RWPE2 (cell line): ENCODE measurements around the gene NEU2.
"Not testable (repeated sequence)": the region's sequence is repeated elsewhere in the genome, so short reads cannot be mapped to it uniquely, and the experiment has no call there.

Experiments used
- ATAC-seq: fragments of 200-7000 bp; cut with Tn5 transposase; 3 replicates; pipeline ENCODE4 v1.9.1; 2021; ENCODE audit warnings: low read depth
- DNase-seq: peaks from one replicate; pipeline ENCODE4 v3.0.0-alpha.2; 2020; ENCODE audit warnings: low spot score
- H3K27ac ChIP-seq: fragments of 450-650 bp; 2 replicates; pipeline ENCODE4 v1.5.1; 2017; ENCODE audit warnings: mild to moderate bottlenecking; ENCODE audit not compliant: poor library complexity, severe bottlenecking
- H3K27me3 ChIP-seq: fragments of 250-450 bp; sonication (Bioruptor Pico); 2 replicates; pipeline ENCODE4 v1.5.1; 2021; ENCODE audit warnings: mild to moderate bottlenecking, moderate library complexity; ENCODE audit not compliant: insufficient read depth, poor library complexity, severe bottlenecking
- H3K36me3 ChIP-seq: fragments of 250-450 bp; sonication (Bioruptor Pico); 2 replicates; pipeline ENCODE4 v1.5.1; 2020; ENCODE audit warnings: low read depth, mild to moderate bottlenecking, moderate library complexity
- H3K4me1 ChIP-seq: fragments of 250-450 bp; sonication (Bioruptor Pico); 2 replicates; pipeline ENCODE4 v1.5.1; 2021; ENCODE audit warnings: mild to moderate bottlenecking, moderate library complexity; ENCODE audit not compliant: insufficient read depth, poor library complexity, severe bottlenecking
- H3K4me3 ChIP-seq: fragments of 250-450 bp; sonication (Bioruptor Pico); 2 replicates; pipeline ENCODE4 v1.5.1; 2021; ENCODE audit warnings: mild to moderate bottlenecking, moderate library complexity; ENCODE audit not compliant: severe bottlenecking
- H3K9me3 ChIP-seq: fragments of 250-450 bp; sonication (Bioruptor Pico); 2 replicates; pipeline ENCODE4 v1.5.1; 2021; ENCODE audit warnings: mild to moderate bottlenecking, moderate library complexity; ENCODE audit not compliant: severe bottlenecking
- CTCF ChIP-seq: fragments of 450-650 bp; IDR thresholded peaks from one replicate; pipeline ENCODE4 v1.5.1; 2017; ENCODE audit warnings: mild to moderate bottlenecking, moderate library complexity; ENCODE audit not compliant: poor library complexity, severe bottlenecking

The NEU2 gene

GRCh38 chr2:233049194-233049761 is 16.8 kb downstream of the NEU2 start:
- no peaks in the 10 kb centered on the region for H3K27me3 ChIP-seq
- DNase-seq (no peak), ATAC-seq (peak; percentile 66)
- no peak overlapping the region for H3K27ac ChIP-seq
- peaks cover 9% of the 10 kb centered on the region for H3K4me1 ChIP-seq
- no peak overlapping the region for H3K4me3 ChIP-seq
- no peaks in the 10 kb centered on the region for H3K36me3 ChIP-seq
- no peak for TF ChIP-seq CTCF
- H3K9me3 ChIP-seq, result no peaks in the 10 kb centered on the region

DNA sequence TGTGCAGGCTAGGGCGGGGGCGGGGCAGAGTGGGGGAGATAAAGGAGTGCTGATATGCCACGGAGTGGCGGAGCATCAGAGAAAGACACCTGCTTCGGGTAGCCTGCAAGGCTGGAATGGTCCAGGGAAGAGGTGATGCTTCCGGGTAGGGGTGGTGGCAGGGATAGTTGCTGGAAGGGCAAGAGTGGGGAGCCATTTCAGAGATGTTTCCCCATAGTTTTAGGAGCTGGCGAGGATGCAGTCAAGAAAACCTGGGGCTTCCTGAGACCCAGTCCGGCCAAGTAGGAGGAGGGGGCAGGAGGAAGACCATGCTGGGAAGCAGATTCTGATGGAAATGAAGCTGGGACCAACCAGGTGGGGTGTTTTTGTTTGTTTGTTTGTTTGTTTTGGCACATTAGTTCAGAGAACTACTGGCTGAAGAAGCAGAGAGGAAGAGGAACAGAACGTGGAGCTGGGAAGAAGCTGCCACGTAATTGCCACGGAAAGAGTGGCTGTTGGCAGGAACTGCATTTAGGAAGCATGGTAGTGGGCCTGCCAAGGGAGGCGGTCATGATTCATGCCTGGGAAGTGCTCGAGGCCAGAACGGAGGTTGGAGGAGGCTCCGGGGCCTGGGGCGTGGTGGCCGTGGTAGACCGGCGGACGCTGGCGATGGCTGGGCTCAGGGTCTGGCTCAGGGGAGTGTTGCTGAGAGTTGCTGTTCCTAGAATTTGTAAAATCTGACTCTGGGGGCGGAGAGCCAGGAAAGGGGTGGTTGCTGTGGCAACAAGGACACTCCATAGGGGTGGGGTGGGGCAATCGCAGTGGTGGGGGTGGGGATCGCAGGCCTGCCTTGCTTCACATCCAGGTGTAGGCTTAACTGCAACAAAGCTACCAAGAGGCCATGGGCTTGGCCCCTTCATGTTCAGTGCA is 19.0 kb downstream of the NEU2 start:
- H3K36me3 ChIP-seq, result no peaks in the 10 kb centered on the region
- no peaks in the 10 kb centered on the region for H3K27me3 ChIP-seq
- no peaks in the 10 kb centered on the region for H3K9me3 ChIP-seq
- peaks cover 9% of the 10 kb centered on the region for H3K4me1 ChIP-seq
- peak overlapping the region; percentile 41 for H3K27ac ChIP-seq
- ATAC-seq (peak; percentile 80), DNase-seq (no peak)
- TF ChIP-seq CTCF, result no peak
- no peak overlapping the region for H3K4me3 ChIP-seq

- not testable (repeated sequence) for H3K27me3 ChIP-seq, H3K4me3 ChIP-seq, DNase-seq, ATAC-seq, H3K9me3 ChIP-seq, H3K4me1 ChIP-seq, H3K36me3 ChIP-seq
- peak overlapping the region; percentile 41 for H3K27ac ChIP-seq
These were observed 20.0 kb downstream of the NEU2 start for GRCh38 chr2:233052517-233052916.

DNA sequence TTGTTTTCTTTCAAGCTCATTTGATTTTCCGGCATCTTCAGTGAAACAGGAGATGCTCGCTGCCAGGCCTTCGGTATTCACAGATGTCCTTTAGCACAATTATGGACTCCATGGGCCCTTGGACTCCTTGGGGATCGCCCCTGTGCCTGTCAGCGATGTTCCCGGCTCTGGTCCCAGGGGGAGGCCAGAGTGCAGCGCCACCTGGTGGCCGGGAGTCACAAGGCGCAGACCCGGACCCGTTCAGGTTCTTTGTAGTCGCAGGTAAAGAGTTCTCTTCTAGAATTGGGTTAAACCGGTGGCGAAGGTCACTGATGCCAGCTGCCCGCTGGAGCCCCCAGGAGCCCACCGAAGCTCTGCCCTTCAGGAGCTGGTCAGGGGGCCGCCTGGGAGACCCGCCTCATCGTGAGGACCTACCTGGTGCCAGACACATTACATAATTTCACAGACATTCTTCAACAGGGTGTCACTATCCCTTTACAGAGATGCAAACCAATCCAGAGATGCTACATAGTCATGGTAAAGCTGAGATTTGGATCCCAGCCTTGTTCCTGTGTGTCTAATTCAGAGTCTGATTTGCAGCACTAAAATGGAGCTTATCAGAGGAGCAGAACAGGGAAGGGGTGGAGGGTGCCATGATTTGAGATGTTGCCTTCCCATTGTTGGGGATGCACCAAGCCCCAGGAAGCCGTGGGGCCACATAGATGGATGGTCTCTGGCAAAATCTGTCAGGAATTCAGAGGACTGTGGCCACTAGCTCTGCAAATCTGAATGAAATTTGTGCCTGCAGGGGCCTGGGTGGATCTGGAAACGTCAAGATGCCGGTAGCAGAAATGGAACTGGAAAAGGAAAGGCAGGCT is 21.7 kb downstream of the NEU2 start:
- Histone ChIP-seq H3K4me1 (peaks cover 9% of the 10 kb centered on the region), H3K27me3 (no peaks in the 10 kb centered on the region), H3K9me3 (no peaks in the 10 kb centered on the region), H3K36me3 (no peaks in the 10 kb centered on the region), H3K27ac (no peak overlapping the region), H3K4me3 (no peak overlapping the region)
- peak; percentile 96 for TF ChIP-seq CTCF
- DNase-seq (no peak), ATAC-seq (0 out of 3 replicates have a peak, but pooled peaks have one; percentile 34)

GRCh38 chr2:233055362-233055761 is 22.9 kb downstream of the NEU2 start:
- H3K36me3 ChIP-seq, result no peaks in the 10 kb centered on the region
- peaks cover 9% of the 10 kb centered on the region for H3K4me1 ChIP-seq
- no peak for TF ChIP-seq CTCF
- H3K27ac ChIP-seq, result no peak overlapping the region
- ATAC-seq (no peak), DNase-seq (no peak)
- H3K9me3 ChIP-seq, result no peaks in the 10 kb centered on the region
- H3K4me3 ChIP-seq, result no peak overlapping the region
- no peaks in the 10 kb centered on the region for H3K27me3 ChIP-seq
